Measurements from ENCODE around the gene SERP2.

The SERP2 gene

GRCh38 chr13:44437356-44438233 is 64.0 kb downstream of the SERP2 start:
- DNase-seq: peak; percentile 61

GRCh38 chr13:44438234-44438579 is 64.6 kb downstream of the SERP2 start:
- no peak for DNase-seq

GRCh38 chr13:44439452-44440024 is 65.9 kb downstream of the SERP2 start:
- DNase-seq: no peak

GRCh38 chr13:44440046-44440608 is 66.5 kb downstream of the SERP2 start:
- no peak for DNase-seq

Data from kidney glomerular epithelial cell (primary cell).